GM12878 (cell line): ENCODE results near the gene LRIT1.

ENCODE experiments used
- CBFB ChIP-seq: IDR thresholded peaks from 2 replicates; pipeline ENCODE4 v1.6.1; 2016; ENCODE audit warnings: antibody characterized with exemption, low read depth
- CHD1 ChIP-seq: IDR thresholded peaks from 2 replicates; pipeline ENCODE4 v1.6.1; 2012; ENCODE audit warnings: low read depth, low read length, improper control_type of control experiment
- HDAC2 ChIP-seq: fragments of 200-600 bp; sonication (generic); IDR thresholded peaks from 2 replicates; pipeline ENCODE4 v1.6.1; 2017
- POLR2A ChIP-seq: IDR thresholded peaks from 2 replicates; pipeline ENCODE4 v1.6.1; 2011; ENCODE audit warnings: low read depth, mild to moderate bottlenecking, low read length

DNA sequence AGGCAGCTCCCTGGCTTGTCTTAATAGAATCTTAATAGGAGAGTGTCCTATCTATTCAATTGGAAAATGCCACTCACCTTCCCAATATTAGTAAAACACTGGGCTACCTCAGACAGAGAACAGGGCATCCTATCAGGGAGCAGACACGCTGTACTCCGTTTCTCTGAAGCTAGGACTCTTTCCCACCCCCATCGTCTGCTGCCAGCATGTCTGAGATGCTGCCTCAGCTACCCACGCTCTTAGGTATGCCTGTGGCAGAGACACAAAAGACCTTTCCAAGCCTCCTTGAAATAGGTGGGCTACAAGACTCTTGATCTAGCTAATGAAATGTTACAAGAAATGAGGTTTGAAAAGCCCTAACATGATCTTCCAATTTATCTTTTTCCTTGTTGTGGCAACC lies 13.5 kb downstream of the LRIT1 start:
- no peak for TF ChIP-seq CHD1
- TF ChIP-seq CBFB: no peak
- no peak for TF ChIP-seq HDAC2
- no peak for TF ChIP-seq POLR2A
